Measurements from ENCODE around the gene CDK2AP2.
"Not testable (repeated sequence)": the region's sequence is repeated elsewhere in the genome, so short reads cannot be mapped to it uniquely, and the experiment has no call there.

The CDK2AP2 gene

GRCh38 chr11:67466962-67467771 lies 40.8 kb downstream of the CDK2AP2 start:
- DNase-seq (ENCODE audit: low spot score), result no peak
- ChIA-PET POLR2A (ENCODE audit: low non-redundant PET) (interaction anchor here (0.9 to 2.5 kb wide), 5 partner anchors 23 to 129 kb away, joined by 3 to 11 read pairs (median 5); partner anchors contain the start of genes CORO1B, PPP1CA and RPS6KB2), CTCF (interaction anchor here (1.9 kb wide), 1 partner anchor 66 kb away, joined by 13 read pairs; the partner anchor contains the start of gene PPP1CA)
- H3K27ac ChIP-seq, result peak overlapping the region; percentile 96
- TF ChIP-seq, protein P1, sequence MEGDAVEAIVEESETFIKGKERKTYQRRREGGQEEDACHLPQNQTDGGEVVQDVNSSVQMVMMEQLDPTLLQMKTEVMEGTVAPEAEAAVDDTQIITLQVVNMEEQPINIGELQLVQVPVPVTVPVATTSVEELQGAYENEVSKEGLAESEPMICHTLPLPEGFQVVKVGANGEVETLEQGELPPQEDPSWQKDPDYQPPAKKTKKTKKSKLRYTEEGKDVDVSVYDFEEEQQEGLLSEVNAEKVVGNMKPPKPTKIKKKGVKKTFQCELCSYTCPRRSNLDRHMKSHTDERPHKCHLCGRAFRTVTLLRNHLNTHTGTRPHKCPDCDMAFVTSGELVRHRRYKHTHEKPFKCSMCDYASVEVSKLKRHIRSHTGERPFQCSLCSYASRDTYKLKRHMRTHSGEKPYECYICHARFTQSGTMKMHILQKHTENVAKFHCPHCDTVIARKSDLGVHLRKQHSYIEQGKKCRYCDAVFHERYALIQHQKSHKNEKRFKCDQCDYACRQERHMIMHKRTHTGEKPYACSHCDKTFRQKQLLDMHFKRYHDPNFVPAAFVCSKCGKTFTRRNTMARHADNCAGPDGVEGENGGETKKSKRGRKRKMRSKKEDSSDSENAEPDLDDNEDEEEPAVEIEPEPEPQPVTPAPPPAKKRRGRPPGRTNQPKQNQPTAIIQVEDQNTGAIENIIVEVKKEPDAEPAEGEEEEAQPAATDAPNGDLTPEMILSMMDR (conservative IDR thresholded peaks at IDR 0.05; ENCODE audit: low read depth), result no peak

- ChIA-PET POLR2A (ENCODE audit: low non-redundant PET) (no interaction called here), CTCF (interaction anchor here (0.6 to 0.7 kb wide), 2 partner anchors 41 to 47 kb away, joined by 3 read pairs; no protein-coding TSS in a partner anchor)
- TF ChIP-seq, protein P1 (conservative IDR thresholded peaks at IDR 0.05; ENCODE audit: low read depth), result no peak
- H3K27ac ChIP-seq, result peak overlapping the region; percentile 96
- DNase-seq (ENCODE audit: low spot score), result no peak
Observed at GRCh38 chr11:67466367-67466766, 41.6 kb downstream of the CDK2AP2 start.

GRCh38 chr11:67465530-67465929 lies 42.4 kb downstream of the CDK2AP2 start:
- ChIA-PET CTCF (interaction anchor here (0.6 to 0.7 kb wide), 5 partner anchors 11 to 121 kb away, joined by 3 read pairs; no protein-coding TSS in a partner anchor), POLR2A (ENCODE audit: low non-redundant PET) (interaction anchor here (0.8 kb wide), 1 partner anchor 37 kb away, joined by 3 read pairs; the partner anchor contains the start of gene RPS6KB2)
- not testable (repeated sequence) for DNase-seq (ENCODE audit: low spot score)
- peak overlapping the region; percentile 96 for H3K27ac ChIP-seq

DNA sequence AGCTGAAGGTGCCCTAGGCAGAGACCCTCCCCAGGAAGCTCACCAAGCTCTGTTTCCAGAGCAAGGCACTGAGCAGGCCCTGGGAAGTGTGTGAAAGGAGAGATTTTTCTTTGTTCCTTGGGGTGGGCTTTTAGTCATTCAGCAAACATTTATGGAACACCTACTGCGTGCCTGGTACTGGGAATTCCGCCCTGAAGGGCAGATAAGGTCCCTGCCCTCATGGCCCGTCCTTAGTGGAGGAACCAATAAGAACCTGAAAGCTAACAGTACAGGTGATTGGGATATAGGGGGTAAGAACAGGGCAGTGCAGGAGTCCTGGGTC lies 42.8 kb downstream of the CDK2AP2 start:
- ChIA-PET POLR2A (ENCODE audit: low non-redundant PET) (interaction anchor here (0.5 to 0.8 kb wide), 2 partner anchors 24 to 37 kb away, joined by 3 read pairs; partner anchors contain the start of gene RPS6KB2), CTCF (interaction anchor here (0.6 to 0.7 kb wide), 3 partner anchors 12 to 121 kb away, joined by 3 read pairs; no protein-coding TSS in a partner anchor)
- peak overlapping the region; percentile 96 for H3K27ac ChIP-seq
- no peak for DNase-seq (ENCODE audit: low spot score)
- TF ChIP-seq, protein P1 (conservative IDR thresholded peaks at IDR 0.05; ENCODE audit: low read depth), result no peak

GRCh38 chr11:67464411-67465188 lies 43.4 kb downstream of the CDK2AP2 start:
- peak; percentile 90 for DNase-seq (ENCODE audit: low spot score)
- CTCF ChIA-PET, result interaction anchor here (0.6 kb wide), 1 partner anchor 120 kb away, joined by 3 read pairs; no protein-coding TSS in a partner anchor
- POLR2A ChIA-PET (ENCODE audit: low non-redundant PET), result interaction anchor here (0.5 to 0.8 kb wide), 2 partner anchors 24 to 36 kb away, joined by 3 read pairs; partner anchors contain the start of gene RPS6KB2
- H3K27ac ChIP-seq, result peak overlapping the region; percentile 96
- TF ChIP-seq, protein P1 (conservative IDR thresholded peaks at IDR 0.05; ENCODE audit: low read depth), result no peak

DNA sequence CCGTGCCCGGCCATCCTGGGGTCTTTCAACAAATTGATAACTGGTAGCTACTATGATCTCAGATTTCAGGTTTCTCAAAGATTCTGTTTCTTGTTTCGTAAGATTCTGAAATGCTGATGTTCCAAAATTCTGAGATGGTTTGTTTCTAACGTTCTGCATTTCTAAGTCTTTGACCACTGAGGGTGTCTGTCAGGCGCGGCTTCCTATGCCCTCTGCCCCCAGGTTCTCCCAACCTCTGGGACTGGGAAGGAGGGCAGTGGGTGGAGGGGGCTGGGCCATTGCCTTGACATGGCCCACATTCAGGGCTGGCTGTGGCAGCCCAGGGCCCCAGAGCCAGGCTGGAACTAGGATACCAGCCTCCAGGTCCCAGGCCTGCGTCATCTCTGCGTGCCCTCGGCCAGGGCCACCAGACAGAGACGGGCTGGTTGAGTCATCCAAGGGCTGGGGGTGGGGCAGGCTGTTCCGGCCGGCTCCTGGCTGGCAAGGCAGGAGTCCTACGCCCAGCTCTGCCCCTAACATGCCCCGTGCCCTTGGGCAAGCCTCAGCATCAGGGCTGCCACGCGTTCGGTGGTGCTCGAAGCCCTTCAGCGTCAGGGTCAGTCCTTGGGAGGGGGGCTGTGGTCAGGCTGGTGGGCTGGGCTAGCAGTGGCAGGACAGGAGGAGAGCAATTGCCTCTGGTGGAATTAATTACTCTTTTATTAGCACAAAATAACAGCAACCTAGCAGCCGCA lies 44.1 kb downstream of the CDK2AP2 start:
- ChIA-PET POLR2A (ENCODE audit: low non-redundant PET) (interaction anchor here (0.5 to 0.9 kb wide), 2 partner anchors 17 to 33 kb away, joined by 3 read pairs; no protein-coding TSS in a partner anchor), CTCF (no interaction called here)
- peak overlapping the region; percentile 96 for H3K27ac ChIP-seq
- peak; percentile 85 for DNase-seq (ENCODE audit: low spot score)
- TF ChIP-seq, protein P1 (conservative IDR thresholded peaks at IDR 0.05; ENCODE audit: low read depth), result no peak
